Natural killer cell treated with Interleukin-12 subunit alpha and Interleukin-12 subunit beta and Interleukin-15 and Interleukin-18, amount 100 ng/mL, for 72 hours (primary cell): ENCODE measurements around the gene CCDC92. TPM values are rescaled to one million over a fixed set of nuclear protein-coding genes. Genes with fewer than 3 reads are reported as not detected.
A peak's percentile ranks its signal among the peaks of the same experiment; 100 is the strongest.

Source experiments
- ATAC-seq, 2 donors: fragments of 150-1000 bp; cut with Tn5 transposase in 1 of 2; sonication (Bioruptor Pico), chemical (Tn5 transposase) in 1 of 2; 2 replicates each; pipeline ENCODE4 v1.10.0; 2021
- DNase-seq: peaks from one replicate; pipeline ENCODE4 v3.0.0; 2022; ENCODE audit warnings: low spot score
- H3K27ac Mint-ChIP-seq, 2 donors: 1 replicate in 1 of 2; 2 replicates in 1 of 2; pipeline ENCODE4 v1.8.0; 2022; ENCODE audit warnings: mixed read lengths in 2 of 2, mild to moderate bottlenecking in 1 of 2, moderate library complexity in 1 of 2
- H3K27me3 Mint-ChIP-seq, 2 donors: 1 replicate in 1 of 2; 2 replicates in 1 of 2; pipeline ENCODE4 v1.8.0; 2022; ENCODE audit warnings: mixed read lengths in 2 of 2
- H3K36me3 Mint-ChIP-seq: one replicate; pipeline ENCODE4 v1.8.0; 2022; ENCODE audit warnings: mixed read lengths
- H3K4me1 Mint-ChIP-seq, 2 donors: 1 replicate in 1 of 2; 2 replicates in 1 of 2; pipeline ENCODE4 v1.8.0; 2022; ENCODE audit warnings: low read depth in 2 of 2, mixed read lengths in 2 of 2, mild to moderate bottlenecking in 1 of 2
- H3K4me3 Mint-ChIP-seq: one replicate; pipeline ENCODE4 v1.8.0; 2022; ENCODE audit warnings: mixed read lengths
- H3K9me3 Mint-ChIP-seq: 2 replicates; pipeline ENCODE4 v1.8.0; 2022; ENCODE audit warnings: mixed read lengths
- total RNA-seq, 2 donors: library from RNA; stranded (reverse); gene quantifications; one replicate each; pipeline ENCODE4 v1.2.3, GENCODE V29; 2022

The CCDC92 gene
- total RNA-seq, 2 donors from 2014 or later: 12.9 to 16.2 TPM

GRCh38 chr12:123891011-123891410 is 81.6 kb downstream of the CCDC92 start:
- H3K4me1 Mint-ChIP-seq: no peaks in the 10 kb centered on the region
- H3K9me3 Mint-ChIP-seq: no peaks in the 10 kb centered on the region
- no peak overlapping the region for H3K4me3 Mint-ChIP-seq
- H3K27ac Mint-ChIP-seq: no peak overlapping the region
- H3K27me3 Mint-ChIP-seq: peaks cover 6 to 12% of the 10 kb centered on the region in 2 donors
- H3K36me3 Mint-ChIP-seq: no peaks in the 10 kb centered on the region
- ATAC-seq (no peak), DNase-seq (peak; percentile 18)

GRCh38 chr12:123890536-123890902 is 82.1 kb downstream of the CCDC92 start:
- Mint-ChIP-seq H3K4me1 (no peaks in the 10 kb centered on the region), H3K4me3 (no peak overlapping the region), H3K36me3 (no peaks in the 10 kb centered on the region), H3K27me3 (peaks cover 6 to 12% of the 10 kb centered on the region in 2 donors), H3K9me3 (no peaks in the 10 kb centered on the region), H3K27ac (no peak overlapping the region)
- ATAC-seq (no peak), DNase-seq (peak; percentile 49)

- no peaks in the 10 kb centered on the region for H3K4me1 Mint-ChIP-seq
- H3K36me3 Mint-ChIP-seq: no peaks in the 10 kb centered on the region
- no peak overlapping the region for H3K27ac Mint-ChIP-seq
- peak; percentile 51 for DNase-seq
- H3K4me3 Mint-ChIP-seq: no peak overlapping the region
- H3K27me3 Mint-ChIP-seq: peaks cover 6 to 16% of the 10 kb centered on the region in 2 donors
- no peak for ATAC-seq
- H3K9me3 Mint-ChIP-seq: no peaks in the 10 kb centered on the region
Observed at GRCh38 chr12:123889848-123890535, 82.6 kb downstream of the CCDC92 start.

GRCh38 chr12:123888989-123889388 is 83.6 kb downstream of the CCDC92 start:
- no peaks in the 10 kb centered on the region for H3K9me3 Mint-ChIP-seq
- peaks cover 6 to 16% of the 10 kb centered on the region in 2 donors for H3K27me3 Mint-ChIP-seq
- ATAC-seq (no peak), DNase-seq (no peak)
- no peaks in the 10 kb centered on the region for H3K36me3 Mint-ChIP-seq
- H3K4me3 Mint-ChIP-seq: no peak overlapping the region
- H3K4me1 Mint-ChIP-seq: no peaks in the 10 kb centered on the region
- no peak overlapping the region for H3K27ac Mint-ChIP-seq

- Mint-ChIP-seq H3K4me3 (no peak overlapping the region), H3K27ac (no peak overlapping the region), H3K9me3 (no peaks in the 10 kb centered on the region), H3K36me3 (no peaks in the 10 kb centered on the region), H3K4me1 (no peaks in the 10 kb centered on the region), H3K27me3 (peaks cover 19 to 26% of the 10 kb centered on the region in 2 donors)
- DNase-seq (peak; percentile 22), ATAC-seq (no peak)
Observed at GRCh38 chr12:123886931-123887582, 85.6 kb downstream of the CCDC92 start.

- ATAC-seq: no peak
- H3K36me3 Mint-ChIP-seq: no peaks in the 10 kb centered on the region
- peaks cover 14 to 25% of the 10 kb centered on the region in 2 donors for H3K27me3 Mint-ChIP-seq
- no peak overlapping the region for H3K4me3 Mint-ChIP-seq
- no peak overlapping the region for H3K27ac Mint-ChIP-seq
- H3K4me1 Mint-ChIP-seq: no peaks in the 10 kb centered on the region
- no peaks in the 10 kb centered on the region for H3K9me3 Mint-ChIP-seq
- DNase-seq: peak; percentile 29
Observed at GRCh38 chr12:123886258-123886657, 86.4 kb downstream of the CCDC92 start.

Other genes with a start within 250 kb of the CCDC92 start
- under 1 TPM; 0.29 to 0.36 TPM for gene DNAH10, start 210.5 kb downstream of the CCDC92 start, total RNA-seq
- 10 to 100 TPM; 41.0 to 45.5 TPM for gene ZNF664, start 384 bp upstream of the CCDC92 start, total RNA-seq